ENCODE data around the gene DMD.

The DMD gene

GRCh38 chrX:32010948-32011347 is 1200.4 kb downstream of the DMD start:
- DNase-seq (ENCODE audit: low read depth), result no peak
- no peak for TF ChIP-seq CTCF (conservative IDR thresholded peaks at IDR 0.05; ENCODE audit: low read depth, low read length)
- H3K4me3 ChIP-seq (ENCODE audit: low read depth, low read length), result no peak overlapping the region

GRCh38 chrX:32010212-32010611 is 1201.1 kb downstream of the DMD start:
- DNase-seq (ENCODE audit: low read depth), result no peak

GRCh38 chrX:31993637-31994036 is 1217.7 kb downstream of the DMD start:
- TF ChIP-seq CTCF (conservative IDR thresholded peaks at IDR 0.05; ENCODE audit: low read depth, low read length), result no peak
- no peak for DNase-seq (ENCODE audit: low read depth)
- H3K4me3 ChIP-seq (ENCODE audit: low read depth, low read length), result no peak overlapping the region

More at GRCh38 chrX:32010212-32010611, 1201.1 kb downstream of the DMD start:
- no peak overlapping the region for H3K4me3 ChIP-seq (ENCODE audit: low read depth, low read length)
- TF ChIP-seq CTCF (conservative IDR thresholded peaks at IDR 0.05; ENCODE audit: low read depth, low read length), result no peak

GRCh38 chrX:31988975-31989374 is 1222.4 kb downstream of the DMD start:
- DNase-seq (ENCODE audit: low read depth), result no peak
- TF ChIP-seq CTCF (conservative IDR thresholded peaks at IDR 0.05; ENCODE audit: low read depth, low read length), result no peak
- no peak overlapping the region for H3K4me3 ChIP-seq (ENCODE audit: low read depth, low read length)

GRCh38 chrX:31981546-31982062 is 1229.7 kb downstream of the DMD start:
- no peak overlapping the region for H3K4me3 ChIP-seq (ENCODE audit: low read depth, low read length)
- no peak for TF ChIP-seq CTCF (conservative IDR thresholded peaks at IDR 0.05; ENCODE audit: low read depth, low read length)
- no peak for DNase-seq (ENCODE audit: low read depth)

GRCh38 chrX:31969714-31970113 is 1241.6 kb downstream of the DMD start:
- no peak overlapping the region for H3K4me3 ChIP-seq (ENCODE audit: low read depth, low read length)
- DNase-seq (ENCODE audit: low read depth), result no peak
- TF ChIP-seq CTCF (conservative IDR thresholded peaks at IDR 0.05; ENCODE audit: low read depth, low read length), result no peak

GRCh38 chrX:31962256-31962655 is 1249.1 kb downstream of the DMD start:
- DNase-seq (ENCODE audit: low read depth), result no peak
- TF ChIP-seq CTCF (conservative IDR thresholded peaks at IDR 0.05; ENCODE audit: low read depth, low read length), result no peak

More at GRCh38 chrX:31962256-31962655, 1249.1 kb downstream of the DMD start:
- H3K4me3 ChIP-seq (ENCODE audit: low read depth, low read length), result no peak overlapping the region
